Activated naive CD8-positive, alpha-beta T cell treated with anti-CD3 and anti-CD28 coated beads, Interleukin-2, amount 10 ng/mL, durations not matched to agents 7 days and 5 days (primary cell): Measurements from ENCODE around the gene RNU5D-1. TPM values are rescaled to one million over a fixed set of nuclear protein-coding genes. Genes with fewer than 3 reads are reported as not detected.
A peak's percentile ranks its signal among the peaks of the same experiment; 100 is the strongest.
"Not testable (repeated sequence)": the region's sequence is repeated elsewhere in the genome, so short reads cannot be mapped to it uniquely, and the experiment has no call there.

Source experiments
- ATAC-seq: fragments of 150-1000 bp; cut with Tn5 transposase; one replicate; pipeline ENCODE4 v1.10.0; 2021; ENCODE audit warnings: low read depth, moderate library complexity
- POLR2A ChIA-PET: fragments of 350-600 bp; sonication (Branson Sonifier 250); formaldehyde crosslinking; loops from one replicate; lab custom pipeline; 2021; ENCODE audit warnings: antibody characterized with exemption; lab: Charles Lee
- DNase-seq: peaks from one replicate; pipeline ENCODE4 v3.0.0; 2021
- H3K27ac Mint-ChIP-seq: one replicate; pipeline ENCODE4 v1.8.0; 2022; ENCODE audit warnings: mild to moderate bottlenecking, mixed read lengths
- H3K27me3 Mint-ChIP-seq: one replicate; pipeline ENCODE4 v1.8.0; 2022; ENCODE audit warnings: mild to moderate bottlenecking, moderate library complexity, mixed read lengths
- H3K36me3 Mint-ChIP-seq: one replicate; pipeline ENCODE4 v1.8.0; 2021; ENCODE audit warnings: mild to moderate bottlenecking, mixed read lengths
- H3K4me1 Mint-ChIP-seq: one replicate; pipeline ENCODE4 v1.8.0; 2021; ENCODE audit warnings: mixed read lengths
- H3K4me3 Mint-ChIP-seq: one replicate; pipeline ENCODE4 v1.8.0; 2022; ENCODE audit warnings: mild to moderate bottlenecking, moderate library complexity, mixed read lengths
- H3K9me3 Mint-ChIP-seq: one replicate; pipeline ENCODE4 v1.8.0; 2021; ENCODE audit warnings: mixed read lengths
- total RNA-seq, 2 experiments: library from RNA; stranded (reverse); gene quantifications; one replicate each; pipeline ENCODE4 v1.2.3, GENCODE V29; 2021

Gene RNU5D-1
- total RNA-seq, result not detected

DNA sequence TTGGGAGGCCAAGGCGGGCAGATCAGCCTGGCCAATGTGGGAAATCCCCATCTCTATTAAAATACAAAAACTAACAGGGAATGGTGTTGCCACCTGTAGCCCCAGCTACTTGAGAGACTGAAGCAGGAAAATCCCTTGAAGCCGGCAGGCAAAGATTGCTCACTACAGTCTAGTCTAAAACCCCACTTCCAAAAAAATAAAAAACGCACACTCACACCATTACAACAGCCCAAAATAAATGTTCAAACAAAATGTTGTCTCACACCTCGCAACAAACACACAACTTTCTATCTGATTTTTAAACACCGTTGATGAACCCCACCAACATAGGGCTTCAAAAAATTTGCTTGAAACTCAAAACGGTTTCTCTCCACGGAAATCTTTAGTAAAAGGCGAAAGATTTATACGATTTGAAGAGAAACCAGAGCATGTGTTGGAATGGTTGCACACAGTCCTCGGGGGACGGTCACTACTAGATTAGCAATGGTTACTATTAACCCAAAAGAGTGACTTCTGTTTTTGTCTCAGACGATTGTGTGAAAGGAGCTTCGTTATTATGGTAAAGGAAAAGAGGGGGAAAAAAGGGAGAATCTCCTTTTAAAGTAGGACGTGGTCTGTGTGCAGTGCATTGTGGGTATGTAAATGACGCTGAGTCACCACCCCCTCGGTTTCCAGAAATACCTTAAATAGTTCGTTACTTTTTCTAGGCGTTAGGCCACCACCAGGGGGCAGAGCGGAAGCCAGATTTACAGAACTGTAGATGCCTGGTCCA lies at the start of gene RNU5D-1:
TSS of gene RNU5D-1 (minus strand) at position 430 of the 772 bp plus-strand sequence.
- peak; percentile 91 for DNase-seq
- Mint-ChIP-seq H3K9me3 (no peaks in the 10 kb centered on the region), H3K4me3 (peak within 1 kb of the TSS; percentile 80), H3K36me3 (no peaks in the 10 kb centered on the region), H3K27me3 (no peaks in the 10 kb centered on the region), H3K27ac (peak within 1 kb of the TSS; percentile 99), H3K4me1 (peaks cover 33% of the 10 kb centered on the region)
- POLR2A ChIA-PET, result interaction anchor here (0.6 to 8.1 kb wide), 45 partner anchors 11 to 955 kb away, joined by 3 to 500 read pairs (median 8); partner anchors contain the start of genes BEST4, BTBD19, DYNLT4 and GPBP1L1
- peak; percentile 84 for ATAC-seq

DNA sequence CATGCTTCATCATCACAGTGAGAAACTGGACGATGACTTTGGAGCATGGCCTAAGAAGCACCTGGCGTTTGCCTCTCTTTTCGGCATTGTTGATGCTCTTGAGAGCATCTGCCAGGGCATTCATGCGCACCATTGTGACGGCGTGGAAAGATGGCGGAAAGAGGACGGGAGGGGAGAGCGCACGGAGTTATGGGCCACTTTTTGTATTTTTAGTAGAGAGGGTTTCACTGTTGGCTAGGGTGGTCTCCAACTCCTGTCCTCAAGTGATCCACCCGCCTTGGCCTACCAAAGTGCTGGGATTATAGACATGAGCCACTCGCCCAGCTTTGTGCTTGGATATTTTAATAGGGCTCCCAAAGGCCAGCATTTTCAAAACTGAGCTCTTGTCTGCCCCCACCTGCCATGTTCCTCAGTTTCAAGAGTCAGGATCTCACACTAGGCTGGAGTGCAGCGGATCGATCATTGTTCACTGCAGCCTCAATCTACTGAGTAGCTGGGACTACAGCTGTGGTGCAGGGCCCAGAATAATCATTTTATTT lies 49.7 kb upstream of the RNU5D-1 start:
- Mint-ChIP-seq H3K4me3 (no peak overlapping the region), H3K36me3 (peaks cover 42% of the 10 kb centered on the region), H3K4me1 (peaks cover 38% of the 10 kb centered on the region), H3K27ac (no peak overlapping the region), H3K27me3 (no peaks in the 10 kb centered on the region), H3K9me3 (no peaks in the 10 kb centered on the region)
- no peak for ATAC-seq
- POLR2A ChIA-PET, result interaction anchor here (0.7 to 1.7 kb wide), 6 partner anchors 19 to 59 kb away, joined by 3 to 9 read pairs (median 4); partner anchors contain the start of genes PLK3 and RNU5D-1
- no peak for DNase-seq

GRCh38 chr1:44778705-44779576 lies 48.0 kb upstream of the RNU5D-1 start:
- peaks cover 45% of the 10 kb centered on the region for H3K36me3 Mint-ChIP-seq
- H3K27ac Mint-ChIP-seq, result peak overlapping the region; percentile 64
- no peaks in the 10 kb centered on the region for H3K9me3 Mint-ChIP-seq
- H3K27me3 Mint-ChIP-seq, result no peaks in the 10 kb centered on the region
- peak overlapping the region; percentile 45 for H3K4me3 Mint-ChIP-seq
- peaks cover 31% of the 10 kb centered on the region for H3K4me1 Mint-ChIP-seq
- POLR2A ChIA-PET, result interaction anchor here (0.8 to 4.2 kb wide), 6 partner anchors 21 to 57 kb away, joined by 3 to 28 read pairs (median 6); partner anchors contain the start of gene PLK3
- ATAC-seq (no peak), DNase-seq (no peak)

DNA sequence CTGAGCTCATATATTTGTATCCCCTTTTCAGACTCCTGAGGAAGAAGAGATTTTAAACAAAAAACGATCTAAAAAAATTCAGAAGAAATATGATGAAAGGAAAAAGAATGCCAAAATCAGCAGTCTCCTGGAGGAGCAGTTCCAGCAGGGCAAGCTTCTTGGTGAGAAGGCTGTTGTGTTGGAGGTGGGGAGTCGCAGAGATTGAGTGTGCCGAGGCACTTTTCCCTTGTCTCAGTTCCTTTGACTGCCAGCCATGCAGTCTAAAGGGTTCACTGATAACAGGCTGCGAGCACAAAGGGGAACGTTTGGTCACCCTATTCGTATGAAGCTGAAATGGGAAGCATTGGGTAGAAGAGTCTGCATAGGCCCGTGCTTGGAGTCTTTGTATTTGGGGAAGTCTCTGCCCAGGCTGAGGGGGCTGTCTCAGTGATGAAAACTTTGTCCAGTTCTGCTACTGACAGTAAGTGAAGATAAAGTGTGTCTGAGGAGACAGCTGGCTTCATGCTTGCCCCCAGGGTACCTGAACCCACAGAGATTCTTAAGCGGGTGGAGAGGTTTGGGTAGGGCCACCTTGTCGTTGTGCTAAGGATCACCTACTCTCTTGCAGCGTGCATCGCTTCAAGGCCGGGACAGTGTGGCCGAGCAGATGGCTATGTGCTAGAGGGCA lies 47.1 kb upstream of the RNU5D-1 start:
- Mint-ChIP-seq H3K4me3 (peak overlapping the region; percentile 91), H3K9me3 (no peaks in the 10 kb centered on the region), H3K27ac (no peak overlapping the region), H3K36me3 (peaks cover 43% of the 10 kb centered on the region), H3K27me3 (no peaks in the 10 kb centered on the region), H3K4me1 (peaks cover 24% of the 10 kb centered on the region)
- no peak for ATAC-seq
- POLR2A ChIA-PET, result interaction anchor here (1.0 to 4.9 kb wide), 7 partner anchors 8 to 56 kb away, joined by 3 to 64 read pairs (median 6); partner anchors contain the start of genes BEST4 and RNU5D-1
- no peak for DNase-seq

DNA sequence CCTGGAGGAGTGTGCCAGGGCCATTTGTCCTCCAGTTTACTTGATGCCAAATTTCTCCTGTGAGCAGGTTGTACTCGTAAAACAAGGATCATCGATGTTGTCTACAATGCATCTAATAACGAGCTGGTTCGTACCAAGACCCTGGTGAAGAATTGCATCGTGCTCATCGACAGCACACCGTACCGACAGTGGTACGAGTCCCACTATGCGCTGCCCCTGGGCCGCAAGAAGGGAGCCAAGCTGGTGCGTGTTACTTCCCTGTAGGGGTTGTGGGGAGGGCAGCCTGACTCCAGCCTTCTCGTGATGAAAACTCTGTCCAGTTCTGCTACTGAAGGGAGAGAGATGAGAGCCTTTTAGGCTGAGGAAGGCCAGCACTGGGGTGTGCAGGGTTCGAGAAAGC lies 46.6 kb upstream of the RNU5D-1 start:
- H3K4me1 Mint-ChIP-seq, result peaks cover 24% of the 10 kb centered on the region
- DNase-seq, result no peak
- H3K27me3 Mint-ChIP-seq, result no peaks in the 10 kb centered on the region
- H3K27ac Mint-ChIP-seq, result peak overlapping the region; percentile 77
- ATAC-seq, result no peak
- peak overlapping the region; percentile 91 for H3K4me3 Mint-ChIP-seq
- peaks cover 41% of the 10 kb centered on the region for H3K36me3 Mint-ChIP-seq
- H3K9me3 Mint-ChIP-seq, result no peaks in the 10 kb centered on the region
- POLR2A ChIA-PET, result interaction anchor here (1.0 to 4.9 kb wide), 8 partner anchors 8 to 234 kb away, joined by 3 to 64 read pairs (median 14); partner anchors contain the start of genes BEST4, HECTD3, RNU5D-1 and UROD

DNA sequence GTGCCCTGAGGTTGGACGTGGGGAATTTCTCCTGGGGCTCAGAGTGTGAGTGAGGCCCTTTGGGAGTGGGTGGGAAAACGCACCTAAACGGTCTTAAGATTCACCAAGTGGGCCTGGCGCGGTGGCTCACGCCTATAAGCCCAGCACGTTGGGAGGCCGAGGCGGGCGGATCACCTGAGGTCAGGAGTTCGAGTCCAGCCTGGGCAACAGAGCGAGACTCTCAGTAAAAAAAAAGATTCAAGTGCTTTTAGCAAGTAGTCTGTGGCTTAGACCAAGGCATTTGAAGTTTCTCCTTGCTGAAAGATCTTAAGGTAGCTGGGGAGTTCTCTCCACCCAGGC lies 45.7 kb upstream of the RNU5D-1 start:
- ATAC-seq, result no peak
- Mint-ChIP-seq H3K27me3 (no peaks in the 10 kb centered on the region), H3K27ac (peak overlapping the region; percentile 90), H3K4me3 (peak overlapping the region; percentile 91), H3K36me3 (peaks cover 40% of the 10 kb centered on the region), H3K4me1 (peaks cover 24% of the 10 kb centered on the region), H3K9me3 (no peaks in the 10 kb centered on the region)
- POLR2A ChIA-PET, result interaction anchor here (0.8 to 4.9 kb wide), 20 partner anchors 9 to 910 kb away, joined by 3 to 65 read pairs (median 17); partner anchors contain the start of genes BEST4, BTBD19, DYNLT4 and GPBP1L1
- DNase-seq, result no peak

- ATAC-seq, result peak; percentile 26
- POLR2A ChIA-PET, result interaction anchor here (0.8 to 4.9 kb wide), 26 partner anchors 10 to 910 kb away, joined by 3 to 65 read pairs (median 14); partner anchors contain the start of genes ARMH1, BEST4, BTBD19 and DYNLT4
- Mint-ChIP-seq H3K9me3 (no peaks in the 10 kb centered on the region), H3K27me3 (no peaks in the 10 kb centered on the region), H3K36me3 (peaks cover 38% of the 10 kb centered on the region), H3K4me1 (peaks cover 24% of the 10 kb centered on the region), H3K4me3 (peak overlapping the region; percentile 91), H3K27ac (peak overlapping the region; percentile 90)
- no peak for DNase-seq
Observed at GRCh38 chr1:44775930-44776729, 45.2 kb upstream of the RNU5D-1 start.

GRCh38 chr1:44775078-44775929 lies 44.3 kb upstream of the RNU5D-1 start, which contains the start of gene RPS8:
TSS of gene RPS8 (plus strand) at chr1:44775540. CDS start at chr1:44775597, 57 bp downstream.
- ATAC-seq (peak; percentile 80), DNase-seq (peak; percentile 86)
- POLR2A ChIA-PET, result interaction anchor here (1.0 to 4.9 kb wide), 27 partner anchors 9 to 911 kb away, joined by 3 to 65 read pairs (median 13); partner anchors contain the start of genes ARMH1, BEST4, BTBD19 and DYNLT4
- peaks cover 35% of the 10 kb centered on the region for H3K36me3 Mint-ChIP-seq
- peaks cover 24% of the 10 kb centered on the region for H3K4me1 Mint-ChIP-seq
- H3K9me3 Mint-ChIP-seq, result no peaks in the 10 kb centered on the region
- H3K27me3 Mint-ChIP-seq, result no peaks in the 10 kb centered on the region
- peak within 1 kb of the TSS; percentile 96 for H3K27ac Mint-ChIP-seq
- H3K4me3 Mint-ChIP-seq, result peak within 1 kb of the TSS; percentile 91

DNA sequence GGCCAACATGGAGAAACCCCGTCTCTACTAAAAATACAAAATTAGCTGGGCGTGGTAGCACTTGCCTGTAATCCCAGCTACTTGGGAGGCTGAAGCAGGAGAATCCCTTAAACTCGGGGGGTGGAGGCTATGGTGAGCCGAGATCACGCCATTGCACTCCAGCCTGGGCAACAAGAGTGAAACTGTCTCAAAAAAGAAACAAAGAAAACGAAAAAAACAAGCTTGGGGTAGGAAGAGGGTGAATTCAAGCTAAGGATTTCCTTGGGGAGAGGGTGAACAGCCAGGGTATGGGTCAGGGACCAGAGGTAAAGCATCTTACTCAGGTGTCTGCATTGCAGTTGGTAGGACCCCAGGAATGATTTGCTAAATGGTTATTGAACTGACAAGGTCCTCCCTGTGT lies 35.5 kb upstream of the RNU5D-1 start:
- peaks cover 38% of the 10 kb centered on the region for H3K36me3 Mint-ChIP-seq
- not testable (repeated sequence) for H3K9me3 Mint-ChIP-seq, H3K4me3 Mint-ChIP-seq, H3K4me1 Mint-ChIP-seq, ATAC-seq, H3K27ac Mint-ChIP-seq, DNase-seq, H3K27me3 Mint-ChIP-seq
- POLR2A ChIA-PET, result interaction anchor here (0.5 to 2.5 kb wide), 9 partner anchors 8 to 574 kb away, joined by 3 to 21 read pairs (median 3); partner anchors contain the start of genes MUTYH, RPS8 and TOE1

- peaks cover 8% of the 10 kb centered on the region for H3K4me1 Mint-ChIP-seq
- no peak overlapping the region for H3K27ac Mint-ChIP-seq
- H3K4me3 Mint-ChIP-seq, result no peak overlapping the region
- ATAC-seq (no peak), DNase-seq (no peak)
- peaks cover 53% of the 10 kb centered on the region for H3K36me3 Mint-ChIP-seq
- no peaks in the 10 kb centered on the region for H3K27me3 Mint-ChIP-seq
- H3K9me3 Mint-ChIP-seq, result no peaks in the 10 kb centered on the region
- POLR2A ChIA-PET, result interaction anchor here (1.6 to 4.2 kb wide), 4 partner anchors 12 to 39 kb away, joined by 6 to 22 read pairs (median 8); partner anchors contain the start of genes RNU5D-1 and RPS8
Observed at GRCh38 chr1:44760876-44761275, 29.9 kb upstream of the RNU5D-1 start.
